Stomach smooth muscle (tissue), 2 donors: ENCODE measurements around the gene PAFAH2.

Source experiments
- H3K27ac ChIP-seq: one replicate; pipeline ENCODE4 v1.7.0; 2013; ENCODE audit warnings: mild to moderate bottlenecking, low read length, inconsistent platforms
- H3K27me3 ChIP-seq, 2 donors: one replicate each; pipeline ENCODE4 v1.7.0; 2013; ENCODE audit warnings: low read length in 2 of 2; ENCODE audit not compliant: insufficient read depth in 2 of 2, control insufficient read depth in 1 of 2
- H3K36me3 ChIP-seq, 2 donors: one replicate each; pipeline ENCODE4 v1.7.0; 2013; ENCODE audit warnings: low read length in 2 of 2; ENCODE audit not compliant: control insufficient read depth in 2 of 2, insufficient read depth in 2 of 2
- H3K4me1 ChIP-seq: one replicate; pipeline ENCODE4 v1.7.0; 2013; ENCODE audit warnings: low read length; ENCODE audit not compliant: control insufficient read depth, insufficient read depth
- H3K4me3 ChIP-seq, 2 donors: one replicate each; pipeline ENCODE4 v1.7.0; 2013; ENCODE audit warnings: low read length in 2 of 2
- H3K9ac ChIP-seq, 2 donors: one replicate each; pipeline ENCODE4 v1.7.0; 2013; ENCODE audit warnings: low read length in 2 of 2, mild to moderate bottlenecking in 1 of 2
- H3K9me3 ChIP-seq, 2 donors: one replicate each; pipeline ENCODE4 v1.7.0; 2013; ENCODE audit warnings: low read length in 2 of 2; ENCODE audit not compliant: control insufficient read depth in 2 of 2
- donor health status: healthy.
- donor health status: Pancreatic carcinoma.

The PAFAH2 gene

GRCh38 chr1:26009796-26010447 is 12.1 kb upstream of the PAFAH2 start:
- H3K36me3 ChIP-seq = no peaks in the 10 kb centered on the region
- no peaks in the 10 kb centered on the region for H3K27me3 ChIP-seq
- H3K4me3 ChIP-seq = no peak overlapping the region
- no peaks in the 10 kb centered on the region for H3K9me3 ChIP-seq
- H3K27ac ChIP-seq = no peak overlapping the region
- no peak overlapping the region for H3K9ac ChIP-seq
- peaks cover 2% of the 10 kb centered on the region for H3K4me1 ChIP-seq

GRCh38 chr1:26006710-26007109 is 8.8 kb upstream of the PAFAH2 start:
- no peaks in the 10 kb centered on the region for H3K36me3 ChIP-seq
- no peak overlapping the region for H3K27ac ChIP-seq
- H3K9me3 ChIP-seq = no peaks in the 10 kb centered on the region
- no peaks in the 10 kb centered on the region for H3K27me3 ChIP-seq
- peaks cover 5% of the 10 kb centered on the region for H3K4me1 ChIP-seq
- no peak overlapping the region for H3K9ac ChIP-seq
- no peak overlapping the region for H3K4me3 ChIP-seq

GRCh38 chr1:26005434-26006105 is 7.7 kb upstream of the PAFAH2 start:
- H3K36me3 ChIP-seq = no peaks in the 10 kb centered on the region
- no peaks in the 10 kb centered on the region for H3K27me3 ChIP-seq
- H3K27ac ChIP-seq = no peak overlapping the region
- H3K4me3 ChIP-seq = no peak overlapping the region
- H3K9me3 ChIP-seq = no peaks in the 10 kb centered on the region
- H3K9ac ChIP-seq = no peak overlapping the region
- H3K4me1 ChIP-seq = peaks cover 5% of the 10 kb centered on the region

GRCh38 chr1:26003756-26004155 is 5.9 kb upstream of the PAFAH2 start:
- Histone ChIP-seq H3K9me3 (no peaks in the 10 kb centered on the region), H3K4me1 (peaks cover 6% of the 10 kb centered on the region), H3K36me3 (no peaks in the 10 kb centered on the region), H3K27ac (no peak overlapping the region), H3K4me3 (no peak overlapping the region), H3K9ac (no peak overlapping the region), H3K27me3 (no peaks in the 10 kb centered on the region)

GRCh38 chr1:26003262-26003661 is 5.4 kb upstream of the PAFAH2 start:
- Histone ChIP-seq H3K9ac (no peak overlapping the region), H3K9me3 (no peaks in the 10 kb centered on the region), H3K4me3 (no peak overlapping the region), H3K27ac (no peak overlapping the region), H3K36me3 (no peaks in the 10 kb centered on the region), H3K27me3 (no peaks in the 10 kb centered on the region), H3K4me1 (peaks cover 11% of the 10 kb centered on the region)

- Histone ChIP-seq H3K27me3 (no peaks in the 10 kb centered on the region), H3K36me3 (no peaks in the 10 kb centered on the region), H3K27ac (no peak overlapping the region), H3K4me3 (peak overlapping the region in 1 of 2 donors; percentile 73), H3K4me1 (peaks cover 14% of the 10 kb centered on the region), H3K9ac (peak overlapping the region in 1 of 2 donors; percentile 39), H3K9me3 (no peaks in the 10 kb centered on the region)
Measured at GRCh38 chr1:25999041-25999800, 1.4 kb upstream of the PAFAH2 start.

- Histone ChIP-seq H3K4me1 (peaks cover 14% of the 10 kb centered on the region), H3K27ac (peak overlapping the region; percentile 69), H3K9me3 (no peaks in the 10 kb centered on the region), H3K4me3 (peak overlapping the region; percentile 86 to 92), H3K27me3 (no peaks in the 10 kb centered on the region), H3K36me3 (peaks cover 0 to 4% of the 10 kb centered on the region in 2 donors), H3K9ac (peak overlapping the region; percentile 80 to 89)
Measured at GRCh38 chr1:25996966-25997827, 666 bp downstream of the PAFAH2 start.

- Histone ChIP-seq H3K36me3 (peaks cover 0 to 7% of the 10 kb centered on the region in 2 donors), H3K9ac (peak overlapping the region in 1 of 2 donors; percentile 1), H3K4me1 (peaks cover 14% of the 10 kb centered on the region), H3K27ac (no peak overlapping the region), H3K9me3 (no peaks in the 10 kb centered on the region), H3K27me3 (no peaks in the 10 kb centered on the region), H3K4me3 (no peak overlapping the region)
Measured at GRCh38 chr1:25994402-25995150, 3.3 kb downstream of the PAFAH2 start.

GRCh38 chr1:25993197-25993951 is 4.5 kb downstream of the PAFAH2 start:
- Histone ChIP-seq H3K27ac (no peak overlapping the region), H3K9me3 (no peaks in the 10 kb centered on the region), H3K4me1 (peaks cover 9% of the 10 kb centered on the region), H3K4me3 (no peak overlapping the region), H3K36me3 (peaks cover 0 to 14% of the 10 kb centered on the region in 2 donors), H3K27me3 (no peaks in the 10 kb centered on the region), H3K9ac (no peak overlapping the region)
